Gastroesophageal sphincter (tissue), 3 donors: ENCODE results near the gene B9D1.

Source experiments
- CTCF ChIP-seq, 4 experiments: fragments of 200-600 bp in 2 of 4; fragments of 450-650 bp in 2 of 4; sonication (generic) in 1 of 4; IDR thresholded peaks; one replicate each; pipeline ENCODE4 v1.5.1; 2017 to 2019; ENCODE audit warnings: antibody characterized with exemption in 4 of 4, mild to moderate bottlenecking in 2 of 4, moderate library complexity in 2 of 4
- POLR2AphosphoS5 ChIP-seq: sonication (generic); formaldehyde crosslinking; IDR thresholded peaks from one replicate; pipeline ENCODE4 v1.6.1; 2017; ENCODE audit warnings: antibody characterized with exemption

- TF ChIP-seq CTCF (IDR thresholded peaks at IDR 0.05) (no peak), POLR2AphosphoS5 (peak; percentile 42)
Measured at GRCh38 chr17:19298569-19299213, 63.8 kb downstream of the B9D1 start.
